GM12875 (cell line): ENCODE data around the gene CDC37.

Experiments
- H3K4me3 ChIP-seq: one replicate; pipeline ENCODE4 v1.5.1; 2011; ENCODE audit warnings: low read depth, low read length, control low read depth
- TF ChIP-seq, protein P1 (sequence below): IDR thresholded peaks from 2 replicates; pipeline ENCODE4 v1.5.1; 2011; ENCODE audit warnings: low read depth, mild to moderate bottlenecking, control low read depth, inconsistent platforms, low read length, moderate library complexity, borderline replicate concordance; ENCODE audit not compliant: insufficient read depth

Gene CDC37

DNA sequence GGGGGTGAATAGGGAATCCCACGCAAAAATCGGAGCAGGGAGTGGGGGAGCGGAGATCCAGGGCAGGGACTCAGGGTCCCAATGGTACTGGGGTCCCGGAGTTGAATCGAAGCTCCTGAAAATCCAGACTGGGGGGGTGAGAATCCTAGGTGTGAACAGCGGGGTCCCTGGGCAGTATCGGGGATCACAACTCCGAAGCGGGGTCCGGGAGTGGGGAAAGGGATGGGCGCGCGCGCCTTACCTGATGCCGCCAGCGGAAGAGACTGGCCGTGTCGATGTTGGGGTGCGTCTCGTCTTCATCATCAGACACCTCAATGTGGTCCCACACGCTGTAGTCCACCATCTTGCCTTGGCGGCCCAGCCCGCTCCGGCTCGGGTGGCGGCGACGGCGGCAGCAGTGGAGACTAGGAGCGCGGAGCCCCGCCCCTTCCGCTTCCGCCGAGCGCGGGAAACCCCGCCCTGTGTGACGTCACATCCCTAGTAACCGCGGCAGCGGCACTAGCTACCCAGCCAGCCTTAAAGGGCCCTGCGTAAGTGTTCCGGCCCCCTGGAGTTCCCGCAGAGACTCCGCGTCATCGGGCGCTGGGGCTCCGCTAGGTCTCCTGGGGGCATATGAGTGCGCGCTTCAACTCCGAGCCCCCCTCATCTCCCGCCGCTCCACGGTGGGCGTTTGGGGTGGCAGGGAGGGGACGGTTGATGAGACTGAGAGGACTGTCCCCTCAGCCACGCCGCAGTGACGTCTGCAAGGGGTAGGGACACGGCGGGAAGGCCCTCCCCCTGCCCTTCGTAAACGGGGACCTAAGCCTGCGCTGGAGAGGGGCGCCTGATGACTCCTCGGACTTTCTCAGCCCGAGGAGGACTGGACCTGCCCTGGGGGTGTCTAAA lies at the start of gene CDC37:
Gene CDC37, minus strand, starts transcription at position 406 of the 885 bp plus-strand sequence. Its CDS starts 63 bp downstream, at position 343.
- peak within 1 kb of the TSS; percentile 86 for H3K4me3 ChIP-seq
- TF ChIP-seq, protein P1, sequence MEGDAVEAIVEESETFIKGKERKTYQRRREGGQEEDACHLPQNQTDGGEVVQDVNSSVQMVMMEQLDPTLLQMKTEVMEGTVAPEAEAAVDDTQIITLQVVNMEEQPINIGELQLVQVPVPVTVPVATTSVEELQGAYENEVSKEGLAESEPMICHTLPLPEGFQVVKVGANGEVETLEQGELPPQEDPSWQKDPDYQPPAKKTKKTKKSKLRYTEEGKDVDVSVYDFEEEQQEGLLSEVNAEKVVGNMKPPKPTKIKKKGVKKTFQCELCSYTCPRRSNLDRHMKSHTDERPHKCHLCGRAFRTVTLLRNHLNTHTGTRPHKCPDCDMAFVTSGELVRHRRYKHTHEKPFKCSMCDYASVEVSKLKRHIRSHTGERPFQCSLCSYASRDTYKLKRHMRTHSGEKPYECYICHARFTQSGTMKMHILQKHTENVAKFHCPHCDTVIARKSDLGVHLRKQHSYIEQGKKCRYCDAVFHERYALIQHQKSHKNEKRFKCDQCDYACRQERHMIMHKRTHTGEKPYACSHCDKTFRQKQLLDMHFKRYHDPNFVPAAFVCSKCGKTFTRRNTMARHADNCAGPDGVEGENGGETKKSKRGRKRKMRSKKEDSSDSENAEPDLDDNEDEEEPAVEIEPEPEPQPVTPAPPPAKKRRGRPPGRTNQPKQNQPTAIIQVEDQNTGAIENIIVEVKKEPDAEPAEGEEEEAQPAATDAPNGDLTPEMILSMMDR: no peak

DNA sequence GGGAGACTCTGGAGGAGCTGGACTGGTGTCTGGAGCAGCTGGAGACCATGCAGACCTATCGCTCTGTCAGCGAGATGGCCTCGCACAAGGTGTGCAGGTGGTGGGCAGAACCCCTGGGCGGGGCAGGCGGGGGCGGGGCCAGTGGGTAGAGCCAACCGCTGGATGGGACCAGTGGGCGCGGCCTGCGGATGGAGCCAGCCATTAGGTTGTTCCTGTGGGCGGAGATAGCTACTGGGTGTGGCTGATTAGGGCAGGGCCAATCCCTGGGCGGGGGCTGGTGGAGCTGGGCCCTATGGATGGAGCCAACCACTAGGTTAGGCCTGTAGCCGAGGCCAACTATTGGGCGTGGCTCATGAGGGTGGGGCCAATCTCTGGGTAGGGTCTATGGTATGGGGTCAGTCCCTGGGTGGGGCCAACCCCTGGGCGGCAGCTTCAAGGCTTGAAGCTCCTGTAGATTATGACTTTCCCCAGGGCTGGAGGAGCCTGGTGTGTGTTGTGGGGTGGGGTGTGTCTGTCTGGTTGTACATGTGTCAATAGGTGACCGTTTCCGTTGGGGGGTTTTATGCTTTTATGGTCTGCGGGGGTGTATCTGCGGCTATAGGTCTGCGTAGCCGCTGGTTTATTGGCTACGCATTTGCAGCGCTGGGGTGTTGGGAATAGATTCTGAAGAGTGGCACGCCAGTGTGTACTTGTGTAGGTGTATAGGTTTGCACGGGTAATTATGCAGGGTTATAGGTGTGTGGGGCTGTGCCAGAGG lies 47.7 kb upstream of the CDC37 start:
- TF ChIP-seq, protein P1: no peak
- H3K4me3 ChIP-seq: no peak overlapping the region

DNA sequence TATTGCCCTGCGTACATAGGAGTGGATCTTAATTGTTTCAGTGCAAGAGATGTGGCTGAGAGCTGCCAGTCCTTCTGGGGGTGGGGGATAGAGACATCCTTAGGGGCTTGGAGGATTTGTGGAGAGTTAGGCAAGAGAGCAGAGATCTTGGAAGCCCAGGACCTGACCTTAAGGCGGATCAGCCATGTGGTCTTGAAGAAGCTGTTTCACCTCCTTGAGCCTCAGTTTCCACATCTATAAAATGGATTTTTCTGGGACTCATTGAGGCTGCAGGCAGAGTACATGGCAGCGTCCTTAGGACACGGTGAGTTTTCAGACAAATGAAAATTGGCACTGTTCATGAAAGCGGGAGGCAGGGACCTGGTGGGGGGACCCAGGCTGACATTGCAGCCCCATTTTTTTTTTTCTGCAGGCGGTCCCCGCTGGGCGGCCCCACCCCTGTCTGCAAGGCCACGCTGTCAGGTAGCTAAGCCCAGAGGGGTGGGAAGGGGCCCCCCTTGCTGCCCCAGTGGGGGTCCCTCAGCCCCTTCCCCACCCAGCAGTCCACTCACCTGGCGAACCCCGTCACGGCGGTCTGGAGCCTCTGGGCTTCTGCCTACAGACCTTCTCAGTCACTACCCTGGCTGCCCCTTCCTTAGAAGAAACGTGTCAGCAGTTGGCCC lies 47.0 kb upstream of the CDC37 start:
- H3K4me3 ChIP-seq: no peak overlapping the region
- TF ChIP-seq, protein P1: no peak

DNA sequence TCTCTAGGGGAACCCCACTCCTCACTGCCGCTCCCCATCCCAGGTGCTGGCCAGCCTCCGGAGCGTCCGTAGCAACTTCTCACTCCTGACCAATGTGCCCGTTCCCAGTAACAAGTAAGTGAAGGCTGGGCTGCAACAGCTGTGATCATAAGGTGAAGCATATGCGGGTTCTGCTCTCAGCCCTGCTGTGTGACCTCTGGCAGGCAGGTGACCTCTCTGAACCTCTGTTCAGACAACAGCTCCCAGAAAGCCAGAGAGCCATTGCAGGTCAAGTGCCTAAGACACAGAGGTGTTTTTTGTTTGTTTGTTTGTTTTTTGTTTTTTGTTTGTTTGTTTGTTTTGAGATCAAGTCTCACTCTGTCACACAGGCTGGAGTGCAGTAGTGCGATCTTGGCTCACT lies 45.7 kb upstream of the CDC37 start:
- TF ChIP-seq, protein P1: no peak
- no peak overlapping the region for H3K4me3 ChIP-seq

DNA sequence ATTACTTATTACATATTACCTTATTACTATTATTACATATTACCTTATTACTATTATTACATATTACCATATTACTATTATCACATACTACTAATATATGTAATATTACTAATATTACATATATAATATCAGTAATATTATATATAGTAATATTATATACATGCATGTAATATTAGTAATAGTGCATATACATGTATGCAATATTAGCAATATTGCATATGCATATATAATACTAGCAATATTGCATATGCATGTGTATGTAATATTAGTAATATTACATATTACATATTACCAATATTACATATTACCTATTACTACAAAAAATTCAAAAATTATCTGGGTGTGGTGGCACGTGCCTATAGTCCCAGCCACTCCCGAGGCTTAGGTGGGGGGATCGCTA lies 39.4 kb upstream of the CDC37 start:
- TF ChIP-seq, protein P1: no peak
- no peak overlapping the region for H3K4me3 ChIP-seq

DNA sequence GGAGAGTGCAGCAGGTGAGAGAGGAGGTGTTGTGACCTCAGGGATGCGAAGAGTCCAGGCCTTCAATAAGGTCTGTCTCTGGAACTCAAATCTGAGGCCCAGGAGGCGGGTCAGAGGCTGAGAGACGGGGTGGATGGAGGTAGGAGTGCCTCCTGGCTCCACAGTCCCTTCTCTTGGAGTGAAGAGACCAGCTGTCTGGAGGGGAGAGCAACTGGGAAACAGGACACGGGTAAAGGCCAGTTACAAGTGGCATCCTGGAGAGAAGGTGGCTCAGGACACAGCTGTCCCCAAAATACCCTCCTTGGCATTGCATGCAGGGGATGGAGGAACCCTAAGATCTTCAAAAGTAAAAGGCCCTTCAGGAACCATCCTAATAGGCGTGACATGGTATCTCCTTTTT lies 36.2 kb upstream of the CDC37 start:
- TF ChIP-seq, protein P1: no peak
- H3K4me3 ChIP-seq: no peak overlapping the region
